SK-N-MC (cell line): ENCODE data around the gene BAMBI.

Experiments used
- DNase-seq: peaks from one replicate; pipeline ENCODE4 v3.0.0-alpha.2; 2011; ENCODE audit warnings: low read depth, low spot score
- H3K27ac ChIP-seq: fragments of 200-600 bp; sonication (generic); 2 replicates; pipeline ENCODE4 v1.5.1; 2016; ENCODE audit warnings: mixed run types
- H3K36me3 ChIP-seq: fragments of 200-600 bp; sonication (generic); 2 replicates; pipeline ENCODE4 v1.6.1; 2017; ENCODE audit warnings: antibody characterized with exemption, low read length, mixed read lengths; ENCODE audit not compliant: insufficient read depth
- H3K4me3 ChIP-seq: fragments of 200-600 bp; sonication (generic); 2 replicates; pipeline ENCODE4 v1.5.1; 2016
- H3K9ac ChIP-seq: fragments of 200-600 bp; sonication (generic); 2 replicates; pipeline ENCODE4 v1.8.0; 2017; ENCODE audit warnings: mixed run types, mixed read lengths; ENCODE audit not compliant: insufficient read length
- H3K9me3 ChIP-seq: fragments of 200-600 bp; sonication (generic); 2 replicates; pipeline ENCODE4 v1.6.1; 2017; ENCODE audit warnings: low read depth, mild to moderate bottlenecking, antibody characterized with exemption, low read length, moderate library complexity, mixed read lengths
- EZH2 ChIP-seq: fragments of 200-600 bp; sonication (generic); IDR thresholded peaks from one replicate; pipeline ENCODE4 v1.6.1; 2017; ENCODE audit warnings: antibody characterized with exemption
- FOXP2 ChIP-seq: optimal IDR thresholded peaks from 2 replicates; pipeline ENCODE3; 2011; ENCODE audit warnings: mild to moderate bottlenecking, moderate library complexity; ENCODE audit not compliant: insufficient read depth; ENCODE audit errors: extremely low read length, control extremely low read depth
- POLR2AphosphoS5 ChIP-seq: IDR thresholded peaks from 2 replicates; pipeline ENCODE4 v1.6.1; 2012; ENCODE audit warnings: mild to moderate bottlenecking, low read depth, low read length, borderline replicate concordance

Gene BAMBI

DNA sequence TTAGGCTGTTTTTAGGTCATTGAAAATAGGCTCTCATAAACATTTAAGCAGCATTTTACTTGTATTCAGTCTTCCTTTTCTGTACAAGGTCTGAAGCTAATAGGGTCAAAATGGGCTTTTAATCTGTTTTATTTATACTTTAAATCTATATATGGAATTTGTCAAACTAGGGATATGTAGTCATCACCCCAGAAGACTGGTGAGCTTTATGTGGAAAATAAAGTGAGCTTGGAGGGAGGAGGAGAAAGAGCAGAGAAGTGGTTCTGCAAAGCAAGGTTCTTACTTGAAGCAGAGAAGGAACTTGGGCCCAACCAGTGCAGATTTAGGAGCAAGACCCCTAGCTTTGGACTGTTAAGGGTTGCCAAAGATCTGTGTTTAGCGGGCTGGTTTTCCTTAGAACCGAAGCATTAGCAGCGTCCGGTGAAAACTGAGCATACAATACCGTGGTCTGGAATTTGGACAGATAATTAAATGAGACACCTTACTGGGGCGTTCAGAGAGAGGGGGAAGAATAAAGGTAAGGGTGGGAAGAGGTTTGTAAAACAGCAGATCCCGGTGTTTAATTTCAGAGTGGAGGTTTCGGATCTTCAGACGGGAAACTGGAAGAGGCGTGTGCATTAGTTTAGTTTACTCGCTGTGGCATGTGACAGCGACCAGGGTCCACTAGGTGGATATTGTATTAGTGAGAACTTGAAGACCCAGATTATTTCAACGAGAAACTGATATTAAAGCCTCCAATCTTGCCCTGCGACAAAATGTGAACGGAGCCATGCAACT lies 2.4 kb downstream of the BAMBI start:
- H3K9ac ChIP-seq, result peak overlapping the region; percentile 73
- DNase-seq, result no peak
- peaks cover 27% of the 10 kb centered on the region for H3K36me3 ChIP-seq
- H3K27ac ChIP-seq, result no peak overlapping the region
- H3K9me3 ChIP-seq, result no peaks in the 10 kb centered on the region
- peak overlapping the region; percentile 89 for H3K4me3 ChIP-seq
- TF ChIP-seq EZH2 (no peak), POLR2AphosphoS5 (no peak), FOXP2 (no peak)

DNA sequence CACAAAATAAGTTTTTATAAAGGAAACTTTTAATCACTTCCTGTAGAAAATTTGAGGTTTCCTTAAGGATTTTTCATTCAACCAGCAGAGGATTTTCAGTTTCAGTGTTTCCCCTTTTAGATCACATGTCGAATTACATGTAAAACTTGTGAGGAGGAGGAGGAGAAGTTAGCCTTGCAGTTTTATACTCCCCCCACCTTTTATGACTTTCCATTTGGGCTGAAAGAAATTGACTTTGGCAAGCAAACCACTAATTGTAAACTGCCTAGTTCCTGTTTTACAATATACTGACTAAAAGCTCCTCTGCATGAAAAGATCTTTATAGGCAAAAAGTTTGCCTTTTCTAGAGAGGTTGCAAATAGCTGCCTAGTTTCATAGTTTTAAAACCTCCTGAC lies 3.0 kb downstream of the BAMBI start:
- Histone ChIP-seq H3K9me3 (no peaks in the 10 kb centered on the region), H3K36me3 (peaks cover 27% of the 10 kb centered on the region), H3K27ac (no peak overlapping the region), H3K9ac (peak overlapping the region; percentile 73), H3K4me3 (peak overlapping the region; percentile 89)
- TF ChIP-seq EZH2 (no peak), POLR2AphosphoS5 (no peak), FOXP2 (no peak)
- DNase-seq, result no peak

DNA sequence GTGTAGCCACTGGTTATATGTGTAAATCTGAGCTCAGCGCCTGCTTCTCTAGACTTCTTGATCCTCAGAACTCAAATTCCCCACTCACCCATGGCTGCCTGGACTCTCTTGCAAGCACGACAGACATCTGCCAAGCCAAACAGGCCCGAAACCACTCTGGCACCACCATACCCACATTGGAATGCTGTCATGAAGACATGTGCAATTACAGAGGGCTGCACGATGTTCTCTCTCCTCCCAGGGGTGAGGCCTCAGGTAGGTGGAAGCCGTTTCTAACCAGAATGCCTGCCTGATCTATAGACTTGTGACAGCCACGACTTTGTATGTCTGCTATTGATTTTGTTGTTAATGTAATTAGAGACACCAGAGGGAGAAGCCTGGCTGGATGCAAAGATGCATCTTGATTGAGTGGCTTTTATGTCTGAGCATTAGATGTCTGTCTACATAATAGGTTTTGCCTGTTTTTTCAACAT lies 4.0 kb downstream of the BAMBI start:
- Histone ChIP-seq H3K27ac (no peak overlapping the region), H3K36me3 (peaks cover 27% of the 10 kb centered on the region), H3K9ac (no peak overlapping the region), H3K4me3 (0 out of 2 replicates have a peak overlapping the region, but pooled peaks have one; percentile 9), H3K9me3 (no peaks in the 10 kb centered on the region)
- TF ChIP-seq POLR2AphosphoS5 (no peak), FOXP2 (no peak)
- DNase-seq, result no peak

DNA sequence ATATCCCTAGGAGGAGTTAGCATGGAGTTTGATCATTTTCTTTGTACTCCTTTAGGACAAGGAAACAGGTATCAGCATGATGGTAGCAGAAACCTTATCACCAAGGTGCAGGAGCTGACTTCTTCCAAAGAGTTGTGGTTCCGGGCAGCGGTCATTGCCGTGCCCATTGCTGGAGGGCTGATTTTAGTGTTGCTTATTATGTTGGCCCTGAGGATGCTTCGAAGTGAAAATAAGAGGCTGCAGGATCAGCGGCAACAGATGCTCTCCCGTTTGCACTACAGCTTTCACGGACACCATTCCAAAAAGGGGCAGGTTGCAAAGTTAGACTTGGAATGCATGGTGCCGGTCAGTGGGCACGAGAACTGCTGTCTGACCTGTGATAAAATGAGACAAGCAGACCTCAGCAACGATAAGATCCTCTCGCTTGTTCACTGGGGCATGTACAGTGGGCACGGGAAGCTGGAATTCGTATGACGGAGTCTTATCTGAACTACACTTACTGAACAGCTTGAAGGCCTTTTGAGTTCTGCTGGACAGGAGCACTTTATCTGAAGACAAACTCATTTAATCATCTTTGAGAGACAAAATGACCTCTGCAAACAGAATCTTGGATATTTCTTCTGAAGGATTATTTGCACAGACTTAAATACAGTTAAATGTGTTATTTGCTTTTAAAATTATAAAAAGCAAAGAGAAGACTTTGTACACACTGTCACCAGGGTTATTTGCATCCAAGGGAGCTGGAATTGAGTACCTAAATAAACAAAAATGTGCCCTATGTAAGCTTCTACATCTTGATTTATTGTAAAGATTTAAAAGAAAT lies 4.8 kb downstream of the BAMBI start:
- no peak overlapping the region for H3K4me3 ChIP-seq
- DNase-seq, result no peak
- H3K9ac ChIP-seq, result no peak overlapping the region
- H3K36me3 ChIP-seq, result peaks cover 27% of the 10 kb centered on the region
- H3K27ac ChIP-seq, result no peak overlapping the region
- H3K9me3 ChIP-seq, result no peaks in the 10 kb centered on the region
- no peak for TF ChIP-seq FOXP2
- TF ChIP-seq EZH2, result no peak
- TF ChIP-seq POLR2AphosphoS5, result no peak

DNA sequence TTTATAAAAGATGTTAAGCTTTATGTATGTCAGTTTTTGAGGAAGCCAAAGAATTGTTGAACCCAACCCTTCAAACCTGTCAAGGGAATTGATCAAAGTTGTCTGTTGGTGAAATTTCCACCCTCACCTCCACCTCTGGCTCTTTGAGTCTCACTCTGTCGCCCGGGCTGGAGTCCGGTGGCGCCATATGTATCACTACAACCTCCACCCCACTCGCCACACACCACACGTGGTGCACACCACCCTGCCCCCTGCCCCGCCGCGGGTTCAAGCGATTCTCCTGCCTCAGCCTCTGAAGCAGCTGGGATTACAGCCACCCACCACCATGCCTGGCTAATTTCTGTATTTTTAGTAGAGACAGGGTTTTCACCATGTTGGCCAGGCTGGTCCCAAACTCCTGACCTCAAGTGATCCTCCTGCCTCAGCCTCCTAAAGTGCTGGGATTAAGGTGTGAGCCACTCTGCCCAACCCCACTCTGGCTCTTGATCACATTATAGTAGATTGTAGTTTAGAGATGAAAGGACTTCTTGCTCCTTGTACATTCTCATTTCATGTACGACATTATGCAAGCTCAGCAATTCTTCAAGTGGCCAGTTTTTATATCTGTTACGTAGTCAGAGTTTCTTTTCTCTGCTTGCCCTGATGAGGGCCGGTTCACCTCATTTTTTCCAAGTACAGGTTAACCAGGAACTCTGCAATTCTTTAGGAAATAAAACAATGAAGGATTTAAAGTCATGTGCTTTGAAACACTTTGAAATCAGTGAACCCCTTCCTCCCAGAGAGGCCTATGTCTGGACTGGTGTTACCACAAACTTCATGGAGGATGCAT lies 7.0 kb downstream of the BAMBI start:
- DNase-seq, result no peak
- Histone ChIP-seq H3K36me3 (peaks cover 27% of the 10 kb centered on the region), H3K27ac (no peak overlapping the region), H3K9me3 (no peaks in the 10 kb centered on the region), H3K9ac (no peak overlapping the region), H3K4me3 (no peak overlapping the region)
- no peak for TF ChIP-seq FOXP2
- TF ChIP-seq POLR2AphosphoS5, result no peak
- no peak for TF ChIP-seq EZH2

DNA sequence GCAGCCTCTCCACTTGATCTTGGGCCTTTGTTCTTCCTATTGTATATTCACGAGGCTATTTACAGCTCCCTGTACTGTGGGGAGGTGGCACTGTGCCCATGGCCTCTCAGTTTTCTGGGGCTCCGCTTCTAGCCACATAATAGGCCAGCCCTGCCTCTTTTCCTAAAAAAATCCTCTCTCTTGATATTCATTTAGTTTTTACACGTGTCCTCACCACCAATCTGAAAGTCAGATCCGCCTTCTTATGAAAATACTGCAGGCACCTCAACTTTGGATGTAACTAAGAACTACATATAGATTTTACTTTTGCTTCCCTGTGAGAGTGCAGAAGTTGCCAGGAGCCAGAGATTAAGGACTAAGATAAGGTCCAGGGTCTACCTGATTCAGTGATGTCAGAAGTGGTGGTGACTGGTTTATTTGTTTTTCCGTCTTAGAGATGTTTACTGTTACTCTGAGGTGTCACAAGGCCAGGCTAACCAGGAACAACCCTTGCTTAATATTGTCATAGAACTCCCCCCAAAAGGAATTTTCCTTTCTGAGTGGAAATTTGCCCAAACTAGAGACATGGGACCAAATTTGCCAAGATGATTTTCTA lies 7.8 kb downstream of the BAMBI start:
- H3K9me3 ChIP-seq, result no peaks in the 10 kb centered on the region
- H3K36me3 ChIP-seq, result peaks cover 27% of the 10 kb centered on the region
- DNase-seq, result no peak
- peak overlapping the region; percentile 19; the same call in 1 of the 2 replicates for H3K27ac ChIP-seq
- TF ChIP-seq POLR2AphosphoS5, result no peak
- no peak for TF ChIP-seq FOXP2
- no peak for TF ChIP-seq EZH2
- H3K9ac ChIP-seq, result no peak overlapping the region
- no peak overlapping the region for H3K4me3 ChIP-seq

DNA sequence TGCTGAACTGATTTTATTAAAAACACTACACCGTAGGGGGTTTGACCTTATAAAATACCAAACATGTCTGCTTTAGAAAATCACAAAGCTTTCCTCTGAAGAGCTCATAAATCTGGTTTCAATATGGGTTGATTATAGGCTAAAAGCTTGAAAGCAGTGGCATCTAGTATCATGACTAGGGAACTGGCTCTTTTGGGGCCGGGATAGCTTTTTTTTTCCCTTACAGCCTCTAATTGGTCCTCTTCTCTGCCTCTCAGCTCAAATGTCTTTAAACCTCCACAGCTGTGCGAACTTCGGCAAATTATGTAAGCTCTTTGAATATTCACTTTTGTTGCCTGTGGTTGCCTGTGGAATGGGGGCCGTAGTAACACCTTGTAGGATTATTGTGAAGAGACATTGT lies 8.4 kb downstream of the BAMBI start:
- no peak overlapping the region for H3K9ac ChIP-seq
- no peak overlapping the region; the same call in 1 of the 2 replicates for H3K27ac ChIP-seq
- no peaks in the 10 kb centered on the region for H3K9me3 ChIP-seq
- H3K36me3 ChIP-seq, result peaks cover 26% of the 10 kb centered on the region
- no peak for TF ChIP-seq EZH2
- TF ChIP-seq FOXP2, result no peak
- no peak for TF ChIP-seq POLR2AphosphoS5
- DNase-seq, result no peak
- 0 out of 2 replicates have a peak overlapping the region, but pooled peaks have one; percentile 18 for H3K4me3 ChIP-seq
